ENCODE results near the gene HPDL.
A peak's percentile ranks its signal among the peaks of the same experiment; 100 is the strongest.
"Not testable (repeated sequence)": the region's sequence is repeated elsewhere in the genome, so short reads cannot be mapped to it uniquely, and the experiment has no call there.

The HPDL gene

DNA sequence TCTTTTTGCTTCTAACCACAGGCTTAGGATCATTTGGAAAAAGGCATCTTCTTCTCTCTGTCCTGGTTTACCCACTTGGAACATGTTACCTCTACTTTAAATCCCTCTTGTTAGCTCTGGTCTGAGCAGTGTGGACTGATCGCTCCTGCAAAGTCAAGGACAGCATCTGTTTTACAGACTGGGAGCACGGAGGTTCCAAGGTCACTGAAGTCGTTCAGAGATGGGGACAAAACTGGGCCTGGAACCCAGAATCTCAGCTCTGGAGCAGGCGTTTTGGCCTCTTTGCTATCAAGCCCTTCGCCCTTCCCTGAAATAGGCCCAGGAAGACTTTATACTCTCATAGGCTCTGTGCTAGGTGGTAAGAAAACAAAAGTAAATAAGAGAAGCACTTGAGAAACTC lies 24.8 kb downstream of the HPDL start:
- no peak for DNase-seq (ENCODE audit: low read depth, low spot score)
- ChIA-PET CTCF (interaction anchor here (1.0 to 16.3 kb wide), 6 partner anchors 9 to 337 kb away, joined by 3 to 418 read pairs (median 5); partner anchors contain the start of genes MUTYH, TESK2 and TOE1), POLR2A (no interaction called here)
- TF ChIP-seq, protein P1, sequence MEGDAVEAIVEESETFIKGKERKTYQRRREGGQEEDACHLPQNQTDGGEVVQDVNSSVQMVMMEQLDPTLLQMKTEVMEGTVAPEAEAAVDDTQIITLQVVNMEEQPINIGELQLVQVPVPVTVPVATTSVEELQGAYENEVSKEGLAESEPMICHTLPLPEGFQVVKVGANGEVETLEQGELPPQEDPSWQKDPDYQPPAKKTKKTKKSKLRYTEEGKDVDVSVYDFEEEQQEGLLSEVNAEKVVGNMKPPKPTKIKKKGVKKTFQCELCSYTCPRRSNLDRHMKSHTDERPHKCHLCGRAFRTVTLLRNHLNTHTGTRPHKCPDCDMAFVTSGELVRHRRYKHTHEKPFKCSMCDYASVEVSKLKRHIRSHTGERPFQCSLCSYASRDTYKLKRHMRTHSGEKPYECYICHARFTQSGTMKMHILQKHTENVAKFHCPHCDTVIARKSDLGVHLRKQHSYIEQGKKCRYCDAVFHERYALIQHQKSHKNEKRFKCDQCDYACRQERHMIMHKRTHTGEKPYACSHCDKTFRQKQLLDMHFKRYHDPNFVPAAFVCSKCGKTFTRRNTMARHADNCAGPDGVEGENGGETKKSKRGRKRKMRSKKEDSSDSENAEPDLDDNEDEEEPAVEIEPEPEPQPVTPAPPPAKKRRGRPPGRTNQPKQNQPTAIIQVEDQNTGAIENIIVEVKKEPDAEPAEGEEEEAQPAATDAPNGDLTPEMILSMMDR (IDR thresholded peaks at IDR 0.05; ENCODE audit: insufficient read depth, low read length, missing control alignments): no peak
- no peak overlapping the region for H3K4me3 ChIP-seq (ENCODE audit: low read depth, low read length)

- H3K4me3 ChIP-seq (ENCODE audit: low read depth, low read length): no peak overlapping the region
- CTCF ChIA-PET: interaction anchor here (1.5 to 16.3 kb wide), 2 partner anchors 139 to 339 kb away, joined by 3 to 418 read pairs; partner anchors contain the start of gene TESK2
- no peak for DNase-seq (ENCODE audit: low read depth, low spot score)
- POLR2A ChIA-PET: no interaction called here
- TF ChIP-seq, protein P1 (IDR thresholded peaks at IDR 0.05; ENCODE audit: insufficient read depth, low read length, missing control alignments): no peak
Observed at GRCh38 chr1:45353685-45354084, 27.0 kb downstream of the HPDL start.

- DNase-seq (ENCODE audit: low read depth, low spot score): no peak
- POLR2A ChIA-PET: no interaction called here
- CTCF ChIA-PET: interaction anchor here (0.7 to 16.3 kb wide), 5 partner anchors 138 to 340 kb away, joined by 3 to 418 read pairs (median 4); partner anchors contain the start of gene TESK2
- no peak overlapping the region for H3K4me3 ChIP-seq (ENCODE audit: low read depth, low read length)
- TF ChIP-seq, protein P1 (IDR thresholded peaks at IDR 0.05; ENCODE audit: insufficient read depth, low read length, missing control alignments): no peak
Observed at GRCh38 chr1:45354838-45355237, 28.1 kb downstream of the HPDL start.

DNA sequence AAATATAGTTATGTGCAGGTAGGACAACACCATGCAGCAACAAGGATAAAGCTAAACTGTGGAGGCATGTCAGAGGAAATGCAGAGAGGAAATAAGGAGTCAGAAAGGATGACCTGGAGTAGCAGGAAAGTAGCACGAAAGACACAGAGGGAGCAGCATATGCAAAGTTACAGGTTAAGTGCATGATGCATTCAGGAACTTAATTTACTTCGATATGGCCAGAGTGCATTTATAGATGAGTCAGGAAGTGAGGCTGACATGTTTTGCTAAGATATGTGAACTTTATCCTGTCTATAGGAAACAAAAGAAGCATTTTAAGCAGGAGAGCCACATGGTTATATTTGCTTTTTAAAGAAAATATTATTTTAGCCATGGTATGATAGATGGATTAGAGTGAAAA lies 29.0 kb downstream of the HPDL start:
- TF ChIP-seq, protein P1 (IDR thresholded peaks at IDR 0.05; ENCODE audit: insufficient read depth, low read length, missing control alignments): no peak
- H3K4me3 ChIP-seq (ENCODE audit: low read depth, low read length): no peak overlapping the region
- POLR2A ChIA-PET: no interaction called here
- CTCF ChIA-PET: interaction anchor here (0.7 to 16.3 kb wide), 4 partner anchors 52 to 213 kb away, joined by 3 to 418 read pairs (median 4); partner anchors contain the start of gene TESK2
- DNase-seq (ENCODE audit: low read depth, low spot score): no peak

- no peak overlapping the region for H3K4me3 ChIP-seq (ENCODE audit: low read depth, low read length)
- DNase-seq (ENCODE audit: low read depth, low spot score): no peak
- TF ChIP-seq, protein P1 (IDR thresholded peaks at IDR 0.05; ENCODE audit: insufficient read depth, low read length, missing control alignments): no peak
- ChIA-PET CTCF (interaction anchor here (1.0 to 16.3 kb wide), 3 partner anchors 53 to 213 kb away, joined by 3 to 418 read pairs (median 4); partner anchors contain the start of gene TESK2), POLR2A (no interaction called here)
Observed at GRCh38 chr1:45356186-45356585, 29.5 kb downstream of the HPDL start.

- DNase-seq (ENCODE audit: low read depth, low spot score): no peak
Observed at GRCh38 chr1:45359882-45360513, 33.3 kb downstream of the HPDL start.

GRCh38 chr1:45360981-45361380 lies 34.3 kb downstream of the HPDL start:
- not testable (repeated sequence) for DNase-seq (ENCODE audit: low read depth, low spot score); H3K4me3 ChIP-seq (ENCODE audit: low read depth, low read length)
- ChIA-PET CTCF (interaction anchor here (1.0 to 16.3 kb wide), 11 partner anchors 9 to 349 kb away, joined by 3 to 418 read pairs (median 23); partner anchors contain the start of genes CCDC163, HECTD3, MMACHC and TESK2), POLR2A (interaction anchor here (0.8 to 1.3 kb wide), 3 partner anchors 130 to 224 kb away, joined by 3 to 4 read pairs (median 4); partner anchors contain the start of genes PRDX1 and TESK2)

More at GRCh38 chr1:45359882-45360513, 33.3 kb downstream of the HPDL start:
- TF ChIP-seq, protein P1 (IDR thresholded peaks at IDR 0.05; ENCODE audit: insufficient read depth, low read length, missing control alignments): peak; percentile 49
- POLR2A ChIA-PET: interaction anchor here (0.8 to 1.5 kb wide), 3 partner anchors 133 to 225 kb away, joined by 3 to 4 read pairs (median 4); partner anchors contain the start of gene PRDX1
- CTCF ChIA-PET: interaction anchor here (0.6 to 16.3 kb wide), 21 partner anchors 10 to 348 kb away, joined by 3 to 418 read pairs (median 5); partner anchors contain the start of genes CCDC163, HECTD3, MMACHC and MUTYH
- no peak overlapping the region for H3K4me3 ChIP-seq (ENCODE audit: low read depth, low read length)

Measured in AG04449 (cell line).